Panc1 (cell line): ENCODE data around the gene PGS1. TPM values are rescaled to one million over a fixed set of nuclear protein-coding genes. Genes with fewer than 3 reads are reported as not detected.

Source experiments
- ATAC-seq: fragments of 200-7000 bp; cut with Tn5 transposase; 2 replicates; pipeline ENCODE4 v1.9.1; 2020; ENCODE audit warnings: mild to moderate bottlenecking, moderate library complexity
- BruUV-seq: library from RNA; stranded (reverse); fragments of 400-500 nt; replicated peaks from 2 replicates; lab custom pipeline; 2021; lab: Mats Ljungman, UMichigan
- CTCF ChIA-PET: fragments of 300-600 bp; sonication (Branson Sonifier 250); formaldehyde crosslinking; loops from one replicate; lab custom pipeline; 2022; ENCODE audit warnings: antibody characterized with exemption; lab: Charles Lee
- POLR2A ChIA-PET: fragments of 300-600 bp; sonication (Branson Sonifier 250); formaldehyde crosslinking; loops from one replicate; lab custom pipeline; 2022; ENCODE audit warnings: antibody characterized with exemption; lab: Charles Lee
- DNase-seq: peaks from one replicate; pipeline ENCODE4 v3.0.0-alpha.2; 2010; ENCODE audit warnings: low read depth, low spot score
- H3K27ac ChIP-seq: 2 replicates; pipeline ENCODE4 v1.5.1; 2011; ENCODE audit warnings: mild to moderate bottlenecking, low read length, inconsistent platforms
- H3K27me3 ChIP-seq: fragments of 200-500 bp; sonication (Bioruptor generic); 2 replicates; pipeline ENCODE4 v1.6.0; 2014; ENCODE audit warnings: low read length, inconsistent platforms; ENCODE audit not compliant: control insufficient read depth, insufficient read depth
- H3K36me3 ChIP-seq: fragments of 200-500 bp; sonication (Bioruptor generic); 2 replicates; pipeline ENCODE4 v1.5.1; 2014; ENCODE audit warnings: inconsistent platforms, mild to moderate bottlenecking, low read length, moderate library complexity; ENCODE audit not compliant: control insufficient read depth, insufficient read depth
- H3K4me1 ChIP-seq: 2 replicates; pipeline ENCODE4 v1.5.1; 2011; ENCODE audit warnings: inconsistent platforms, mild to moderate bottlenecking, low read length, moderate library complexity; ENCODE audit not compliant: control insufficient read depth, insufficient read depth
- H3K4me3 ChIP-seq, 2 experiments: 2 replicates each; pipeline ENCODE4 v1.5.1; 2011 to 2012; ENCODE audit warnings: low read depth in 2 of 2, low read length in 2 of 2, mild to moderate bottlenecking in 2 of 2, inconsistent platforms in 1 of 2, moderate library complexity in 1 of 2
- H3K9me3 ChIP-seq: fragments of 200-500 bp; sonication (Bioruptor generic); 2 replicates; pipeline ENCODE4 v1.5.1; 2014; ENCODE audit warnings: low read depth, mild to moderate bottlenecking, inconsistent platforms, low read length, moderate library complexity; ENCODE audit not compliant: control insufficient read depth, insufficient read depth
- POLR2AphosphoS5 ChIP-seq: IDR thresholded peaks from 2 replicates; pipeline ENCODE4 v1.6.1; 2012; ENCODE audit warnings: mild to moderate bottlenecking, low read depth, low read length, moderate library complexity
- REST ChIP-seq, 2 experiments: IDR thresholded peaks; 2 replicates each; pipeline ENCODE4 v1.6.1; 2011 to 2012; ENCODE audit warnings: low read depth in 2 of 2, control low read depth in 1 of 2, low read length in 1 of 2, mild to moderate bottlenecking in 1 of 2, moderate library complexity in 1 of 2; ENCODE audit not compliant: insufficient read depth in 1 of 2
- SIN3A ChIP-seq: IDR thresholded peaks from 2 replicates; pipeline ENCODE4 v1.6.1; 2012; ENCODE audit warnings: low read depth, mild to moderate bottlenecking, low read length, moderate library complexity, borderline replicate concordance; ENCODE audit not compliant: insufficient read depth
- TCF7L2 ChIP-seq: IDR thresholded peaks from 2 replicates; pipeline ENCODE4 v1.6.1; 2011; ENCODE audit warnings: mild to moderate bottlenecking, low read depth, low read length, inconsistent platforms
- in situ Hi-C: cut with HindIII; loops from 2 replicates; pipeline ENCODE4 v1.10.0; 2016; ENCODE audit warnings: low sequenced_read_pairs, low pct_unique_long_range_greater_than_20kb
- intact Hi-C: fragments of 100-400 bp; cut with micrococcal nuclease; formaldehyde crosslinking; loops from one replicate; pipeline ENCODE4 v1.10.0; 2022; ENCODE audit not compliant: unreplicated experiment
- total RNA-seq: library from RNA; stranded (reverse); gene quantifications from one replicate; pipeline ENCODE4 v1.2.1, GENCODE V29; 2021; ENCODE audit not compliant: unreplicated experiment
- TF ChIP-seq, protein P1 (sequence below): fragments of 450-650 bp; IDR thresholded peaks from 2 replicates; pipeline ENCODE4 v1.5.1; 2017; ENCODE audit warnings: mild to moderate bottlenecking

Gene PGS1
- total RNA-seq, 1 experiment from 2014 or later, result 47.5 TPM

DNA sequence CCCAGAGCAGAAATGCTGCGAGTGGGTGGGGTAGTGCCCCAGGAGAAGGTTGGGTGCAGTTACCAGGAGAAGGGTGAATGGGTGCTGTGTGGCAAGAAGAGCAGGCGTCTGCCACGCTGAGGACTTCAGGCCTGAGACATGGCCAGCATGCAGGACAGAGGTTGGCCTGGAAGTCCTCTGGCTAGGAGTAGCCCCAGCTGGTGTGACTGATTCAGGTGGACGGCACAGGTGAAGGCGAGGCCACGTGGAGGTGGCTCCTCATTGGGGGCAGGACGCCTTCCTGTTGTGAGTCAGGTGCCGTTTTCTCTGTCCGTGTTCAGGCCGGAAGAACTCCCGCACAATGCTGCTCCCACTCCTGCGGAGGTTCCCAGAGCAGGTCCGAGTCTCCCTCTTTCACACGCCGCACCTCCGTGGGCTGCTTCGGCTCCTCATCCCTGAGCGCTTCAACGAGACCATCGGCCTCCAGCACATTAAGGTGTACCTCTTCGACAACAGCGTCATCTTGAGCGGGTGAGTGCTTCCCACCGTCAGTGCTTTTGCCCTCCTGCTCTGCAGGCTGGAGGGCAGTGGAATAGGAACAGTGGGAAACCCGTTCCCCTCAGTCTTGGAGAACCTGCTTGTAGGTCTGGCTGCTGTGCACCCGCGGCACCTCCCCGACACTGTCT is 20.7 kb downstream of the PGS1 start:
- no peak overlapping the region for H3K4me3 ChIP-seq
- TF ChIP-seq REST (IDR thresholded peaks at IDR 0.05; ENCODE audit: insufficient read depth in 1 of 2, low read depth in 2 of 2, low read length in 1 of 2) (0 out of 4 replicates have a peak, but pooled peaks of 1 of the 2 experiments have one; percentile 5), POLR2AphosphoS5 (no peak)
- TF ChIP-seq, protein P1, sequence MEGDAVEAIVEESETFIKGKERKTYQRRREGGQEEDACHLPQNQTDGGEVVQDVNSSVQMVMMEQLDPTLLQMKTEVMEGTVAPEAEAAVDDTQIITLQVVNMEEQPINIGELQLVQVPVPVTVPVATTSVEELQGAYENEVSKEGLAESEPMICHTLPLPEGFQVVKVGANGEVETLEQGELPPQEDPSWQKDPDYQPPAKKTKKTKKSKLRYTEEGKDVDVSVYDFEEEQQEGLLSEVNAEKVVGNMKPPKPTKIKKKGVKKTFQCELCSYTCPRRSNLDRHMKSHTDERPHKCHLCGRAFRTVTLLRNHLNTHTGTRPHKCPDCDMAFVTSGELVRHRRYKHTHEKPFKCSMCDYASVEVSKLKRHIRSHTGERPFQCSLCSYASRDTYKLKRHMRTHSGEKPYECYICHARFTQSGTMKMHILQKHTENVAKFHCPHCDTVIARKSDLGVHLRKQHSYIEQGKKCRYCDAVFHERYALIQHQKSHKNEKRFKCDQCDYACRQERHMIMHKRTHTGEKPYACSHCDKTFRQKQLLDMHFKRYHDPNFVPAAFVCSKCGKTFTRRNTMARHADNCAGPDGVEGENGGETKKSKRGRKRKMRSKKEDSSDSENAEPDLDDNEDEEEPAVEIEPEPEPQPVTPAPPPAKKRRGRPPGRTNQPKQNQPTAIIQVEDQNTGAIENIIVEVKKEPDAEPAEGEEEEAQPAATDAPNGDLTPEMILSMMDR, result no peak
- BruUV-seq, result no TSS peak
- DNase-seq (no peak), ATAC-seq (no peak)
- H3K9me3 ChIP-seq, result no peaks in the 10 kb centered on the region
- no peaks in the 10 kb centered on the region for H3K27me3 ChIP-seq
- ChIA-PET POLR2A (interaction anchor here (0.7 kb wide), 1 partner anchor 24 kb away, joined by 3 read pairs; no protein-coding TSS in a partner anchor), CTCF (no interaction called here)
- H3K27ac ChIP-seq, result no peak overlapping the region
- no peaks in the 10 kb centered on the region for H3K4me1 ChIP-seq
- peaks cover 20% of the 10 kb centered on the region for H3K36me3 ChIP-seq
- intact Hi-C loops (no loop called here), in situ Hi-C loops (no loop called here)

- H3K4me1 ChIP-seq, result no peaks in the 10 kb centered on the region
- H3K27me3 ChIP-seq, result no peaks in the 10 kb centered on the region
- H3K27ac ChIP-seq, result no peak overlapping the region
- no peak for ATAC-seq
- peaks cover 20% of the 10 kb centered on the region for H3K36me3 ChIP-seq
- DNase-seq, result no peak
- H3K9me3 ChIP-seq, result no peaks in the 10 kb centered on the region
- in situ Hi-C loops (no loop called here), intact Hi-C loops (no loop called here)
- TF ChIP-seq TCF7L2 (no peak), REST (IDR thresholded peaks at IDR 0.05; ENCODE audit: insufficient read depth in 1 of 2, low read depth in 2 of 2, low read length in 1 of 2) (no peak), POLR2AphosphoS5 (no peak), SIN3A (no peak)
- TF ChIP-seq, protein P1, result no peak
- no peak overlapping the region for H3K4me3 ChIP-seq
- ChIA-PET POLR2A (no interaction called here), CTCF (interaction anchor here (1.1 kb wide), 1 partner anchor 22 kb away, joined by 3 read pairs; no protein-coding TSS in a partner anchor)
- BruUV-seq, result no TSS peak
Measured at GRCh38 chr17:78399693-78400144, 21.3 kb downstream of the PGS1 start.
